Neural cell (in vitro differentiated cells): ENCODE data around the gene TRMT1L. TPM values are rescaled to one million over a fixed set of nuclear protein-coding genes. Genes with fewer than 3 reads are reported as not detected.

Source experiments
- H2AFZ ChIP-seq: fragments of 200-600, 300-800 bp; sonication (generic), shearing (Covaris generic); 2 replicates; pipeline ENCODE4 v1.6.0; 2014; ENCODE audit warnings: low read depth, mild to moderate bottlenecking, antibody characterized with exemption, low read length, moderate library complexity
- H3F3A ChIP-seq: fragments of 200-600 bp; shearing (Covaris generic); 2 replicates; pipeline ENCODE4 v1.6.1; 2016; ENCODE audit warnings: mild to moderate bottlenecking, moderate library complexity, mixed read lengths, antibody characterized with exemption, low read length; ENCODE audit not compliant: insufficient read depth, poor library complexity, severe bottlenecking
- H3K27ac ChIP-seq: fragments of 200-600, 300-800 bp; sonication (generic), shearing (Covaris generic); 2 replicates; pipeline ENCODE4 v1.5.1; 2014; ENCODE audit warnings: mild to moderate bottlenecking, low read length, moderate library complexity
- H3K27me3 ChIP-seq: fragments of 300-800, 200-600 bp; sonication (generic), shearing (Covaris generic); 2 replicates; pipeline ENCODE4 v1.6.0; 2014; ENCODE audit warnings: mild to moderate bottlenecking, low read depth, low read length, moderate library complexity; ENCODE audit not compliant: insufficient read depth
- H3K36me3 ChIP-seq: fragments of 300-800, 200-600 bp; sonication (generic), shearing (Covaris generic); 2 replicates; pipeline ENCODE4 v1.5.1; 2014; ENCODE audit warnings: mild to moderate bottlenecking, antibody characterized with exemption, low read length, moderate library complexity; ENCODE audit not compliant: insufficient read depth
- H3K4me2 ChIP-seq: fragments of 300-800, 200-600 bp; sonication (generic), shearing (Covaris generic); 2 replicates; pipeline ENCODE4 v1.6.0; 2014; ENCODE audit warnings: mild to moderate bottlenecking, low read length
- H3K4me3 ChIP-seq: fragments of 300-800, 200-600 bp; sonication (generic), shearing (Covaris generic); 2 replicates; pipeline ENCODE4 v1.5.1; 2014; ENCODE audit warnings: mild to moderate bottlenecking, low read length, moderate library complexity
- H3K79me2 ChIP-seq: fragments of 200-600 bp; shearing (Covaris generic); replicated peaks from 2 replicates; pipeline ENCODE4 v1.6.0; 2014; ENCODE audit warnings: mild to moderate bottlenecking, low read length, moderate library complexity; ENCODE audit not compliant: insufficient read depth
- H3K9ac ChIP-seq: fragments of 300-800, 200-600 bp; sonication (generic), shearing (Covaris generic); 2 replicates; pipeline ENCODE4 v1.6.1; 2016; ENCODE audit warnings: mild to moderate bottlenecking, low read length, mixed read lengths
- H3K9me2 ChIP-seq: fragments of 200-600 bp; shearing (Covaris generic); 2 replicates; pipeline ENCODE4 v1.6.1; 2016; ENCODE audit warnings: mild to moderate bottlenecking, low read length, mixed read lengths; ENCODE audit not compliant: insufficient read depth
- H3K9me3 ChIP-seq: fragments of 200-600, 300-800 bp; sonication (generic), shearing (Covaris generic); 2 replicates; pipeline ENCODE4 v1.6.1; 2016; ENCODE audit warnings: mild to moderate bottlenecking, mixed run types, low read length, moderate library complexity, mixed read lengths
- H4K20me1 ChIP-seq: fragments of 200-600 bp; shearing (Covaris generic); 2 replicates; pipeline ENCODE4 v1.6.1; 2016; ENCODE audit warnings: mild to moderate bottlenecking, mixed run types; ENCODE audit not compliant: insufficient read depth
- CTCF ChIP-seq: fragments of 450-650 bp; IDR thresholded peaks from 2 replicates; pipeline ENCODE4 v1.5.1; 2014; ENCODE audit warnings: antibody characterized with exemption, mild to moderate bottlenecking, moderate library complexity; ENCODE audit not compliant: poor library complexity, severe bottlenecking
- EP300 ChIP-seq: fragments of 450-650 bp; conservative IDR thresholded peaks from 2 replicates; pipeline ENCODE4 v1.6.1; 2014; ENCODE audit warnings: antibody characterized with exemption, mild to moderate bottlenecking, moderate library complexity; ENCODE audit not compliant: poor library complexity, severe bottlenecking
- EZH2 ChIP-seq: fragments of 200-600, 300-800 bp; shearing (Covaris generic), sonication (generic); IDR thresholded peaks from 2 replicates; pipeline ENCODE4 v1.6.1; 2014; ENCODE audit warnings: antibody characterized with exemption, low read length, borderline replicate concordance, mild to moderate bottlenecking; ENCODE audit not compliant: insufficient read depth, poor library complexity, severe bottlenecking
- MXI1 ChIP-seq: fragments of 450-650 bp; conservative IDR thresholded peaks from 2 replicates; pipeline ENCODE4 v1.6.1; 2014; ENCODE audit warnings: antibody characterized with exemption, mild to moderate bottlenecking; ENCODE audit not compliant: poor library complexity, severe bottlenecking
- POLR2AphosphoS5 ChIP-seq: IDR thresholded peaks from 2 replicates; pipeline ENCODE4 v1.6.1; 2012
- RAD21 ChIP-seq: fragments of 450-650 bp; conservative IDR thresholded peaks from 2 replicates; pipeline ENCODE4 v1.6.1; 2014; ENCODE audit warnings: antibody characterized with exemption, mild to moderate bottlenecking, moderate library complexity
- REST ChIP-seq: IDR thresholded peaks from 2 replicates; pipeline ENCODE4 v1.6.1; 2012; ENCODE audit warnings: borderline replicate concordance
- SMC3 ChIP-seq: fragments of 450-650 bp; conservative IDR thresholded peaks from 2 replicates; pipeline ENCODE4 v1.6.1; 2014; ENCODE audit warnings: antibody characterized with exemption, mild to moderate bottlenecking, moderate library complexity; ENCODE audit not compliant: poor library complexity
- TAF1 ChIP-seq: IDR thresholded peaks from 2 replicates; pipeline ENCODE4 v1.6.1; 2012; ENCODE audit warnings: low read depth
- polyA plus RNA-seq: library from polyadenylated mRNA; depleted of rRNA; stranded (reverse); fragments of >200 nt; gene quantifications from 2 replicates; pipeline ENCODE4 v1.2.3, GENCODE V29; 2014

The TRMT1L gene
- polyA plus RNA-seq, 1 donor from 2014 or later, result 9.7 TPM

GRCh38 chr1:185070051-185070450 lies 86.7 kb downstream of the TRMT1L start:
- H3K79me2 ChIP-seq, result peaks cover 77% of the 10 kb centered on the region
- TF ChIP-seq EP300, result no peak
- TF ChIP-seq REST, result no peak
- no peak for TF ChIP-seq RAD21
- TF ChIP-seq CTCF, result no peak
- TF ChIP-seq TAF1, result no peak
- TF ChIP-seq MXI1, result no peak
- no peak for TF ChIP-seq EZH2
- no peak for TF ChIP-seq SMC3
- no peak for TF ChIP-seq POLR2AphosphoS5
- H4K20me1 ChIP-seq, result no peaks in the 10 kb centered on the region
- H3K27me3 ChIP-seq, result no peaks in the 10 kb centered on the region
- no peaks in the 10 kb centered on the region for H3K36me3 ChIP-seq
- no peaks in the 10 kb centered on the region for H3F3A ChIP-seq
- no peak overlapping the region for H2AFZ ChIP-seq
- no peak overlapping the region for H3K4me2 ChIP-seq
- no peak overlapping the region for H3K4me3 ChIP-seq
- H3K9me3 ChIP-seq, result no peaks in the 10 kb centered on the region
- no peaks in the 10 kb centered on the region for H3K9me2 ChIP-seq
- no peak overlapping the region for H3K9ac ChIP-seq
- H3K27ac ChIP-seq, result no peak overlapping the region

GRCh38 chr1:185069202-185069772 lies 87.5 kb downstream of the TRMT1L start:
- no peak overlapping the region for H3K4me3 ChIP-seq
- H2AFZ ChIP-seq, result no peak overlapping the region
- H3K36me3 ChIP-seq, result no peaks in the 10 kb centered on the region
- no peak overlapping the region for H3K4me2 ChIP-seq
- H3K9me3 ChIP-seq, result no peaks in the 10 kb centered on the region
- no peak overlapping the region for H3K9ac ChIP-seq
- no peaks in the 10 kb centered on the region for H3F3A ChIP-seq
- no peak overlapping the region for H3K27ac ChIP-seq
- peaks cover 80% of the 10 kb centered on the region for H3K79me2 ChIP-seq
- no peaks in the 10 kb centered on the region for H3K9me2 ChIP-seq
- no peaks in the 10 kb centered on the region for H3K27me3 ChIP-seq
- no peak for TF ChIP-seq EP300
- no peaks in the 10 kb centered on the region for H4K20me1 ChIP-seq
